ENCODE measurements around the gene OSTF1.

OSTF1 gene

GRCh38 chr9:75069171-75069570 lies 19.1 kb upstream of the OSTF1 start:
- TF ChIP-seq CTCF (IDR thresholded peaks at IDR 0.05; ENCODE audit: extremely low read depth, missing control alignments), result no peak
- DNase-seq (ENCODE audit: low spot score), result no peak

- no peak for TF ChIP-seq CTCF (IDR thresholded peaks at IDR 0.05; ENCODE audit: extremely low read depth, missing control alignments)
- DNase-seq (ENCODE audit: low spot score), result no peak
Measured at GRCh38 chr9:75071530-75072122, 16.7 kb upstream of the OSTF1 start.

GRCh38 chr9:75072895-75073294 lies 15.4 kb upstream of the OSTF1 start:
- TF ChIP-seq CTCF (IDR thresholded peaks at IDR 0.05; ENCODE audit: extremely low read depth, missing control alignments), result no peak
- DNase-seq (ENCODE audit: low spot score), result no peak

- no peak for TF ChIP-seq CTCF (IDR thresholded peaks at IDR 0.05; ENCODE audit: extremely low read depth, missing control alignments)
- DNase-seq (ENCODE audit: low spot score), result no peak
Measured at GRCh38 chr9:75081632-75082031, 6.7 kb upstream of the OSTF1 start.

- no peak for DNase-seq (ENCODE audit: low spot score)
- TF ChIP-seq CTCF (IDR thresholded peaks at IDR 0.05; ENCODE audit: extremely low read depth, missing control alignments), result no peak
Measured at GRCh38 chr9:75083188-75083970, 4.9 kb upstream of the OSTF1 start.

GRCh38 chr9:75084081-75084672 lies 4.1 kb upstream of the OSTF1 start:
- DNase-seq (ENCODE audit: low spot score), result no peak
- no peak for TF ChIP-seq CTCF (IDR thresholded peaks at IDR 0.05; ENCODE audit: extremely low read depth, missing control alignments)

GRCh38 chr9:75085640-75086039 lies 2.7 kb upstream of the OSTF1 start:
- DNase-seq (ENCODE audit: low spot score), result no peak
- no peak for TF ChIP-seq CTCF (IDR thresholded peaks at IDR 0.05; ENCODE audit: extremely low read depth, missing control alignments)
